Measurements from ENCODE around the gene RPS13.
"Not testable (repeated sequence)": the region's sequence is repeated elsewhere in the genome, so short reads cannot be mapped to it uniquely, and the experiment has no call there.

The RPS13 gene

DNA sequence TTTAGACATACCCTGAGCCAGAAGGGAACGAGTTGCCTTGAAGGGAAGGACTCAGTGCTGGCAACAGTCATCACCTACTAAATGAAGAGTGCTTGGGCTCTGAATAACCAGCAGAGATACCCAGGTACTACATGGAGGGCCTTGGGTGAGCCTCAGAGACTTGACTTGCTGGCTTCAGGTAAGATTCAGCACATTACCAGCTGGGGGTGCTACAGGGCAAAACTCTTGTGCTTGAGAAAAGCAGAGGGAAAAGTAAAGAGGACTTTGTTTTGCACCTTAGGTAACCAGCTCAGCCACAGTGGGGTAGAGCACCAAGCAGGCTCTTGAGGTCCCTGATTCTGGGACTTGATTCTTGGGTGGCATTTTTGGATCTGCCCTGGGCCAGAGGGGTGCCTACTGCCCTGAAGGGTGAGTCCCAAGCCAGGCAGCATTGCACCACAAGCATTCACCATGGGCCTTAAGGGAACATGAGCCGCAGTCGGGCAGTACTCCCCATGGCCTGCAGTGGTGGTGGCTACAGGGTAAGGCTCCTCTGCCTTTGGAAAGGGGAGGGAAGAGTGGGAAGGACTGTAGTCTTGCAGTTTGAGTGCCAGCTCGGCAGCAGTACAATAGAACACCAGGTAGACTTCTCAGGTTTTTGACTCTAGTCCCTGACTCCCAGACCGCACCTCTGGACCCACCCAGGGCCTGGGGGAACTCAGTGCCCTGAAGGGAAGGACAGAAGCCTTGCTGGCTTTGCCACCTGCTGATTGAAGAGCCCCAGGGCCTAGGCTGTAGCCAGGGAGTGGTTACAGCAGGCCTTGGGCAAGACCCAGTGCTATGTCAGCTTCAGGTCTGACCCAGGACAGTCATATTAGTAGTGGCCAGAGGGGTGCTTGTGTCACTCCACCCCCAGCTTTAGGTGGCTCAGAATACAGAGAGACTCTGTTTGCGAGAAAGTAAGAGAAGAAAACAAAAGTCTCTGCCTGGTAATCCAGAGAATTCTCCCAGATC lies 40.5 kb downstream of the RPS13 start:
- DNase-seq (ENCODE audit: low spot score): no peak

DNA sequence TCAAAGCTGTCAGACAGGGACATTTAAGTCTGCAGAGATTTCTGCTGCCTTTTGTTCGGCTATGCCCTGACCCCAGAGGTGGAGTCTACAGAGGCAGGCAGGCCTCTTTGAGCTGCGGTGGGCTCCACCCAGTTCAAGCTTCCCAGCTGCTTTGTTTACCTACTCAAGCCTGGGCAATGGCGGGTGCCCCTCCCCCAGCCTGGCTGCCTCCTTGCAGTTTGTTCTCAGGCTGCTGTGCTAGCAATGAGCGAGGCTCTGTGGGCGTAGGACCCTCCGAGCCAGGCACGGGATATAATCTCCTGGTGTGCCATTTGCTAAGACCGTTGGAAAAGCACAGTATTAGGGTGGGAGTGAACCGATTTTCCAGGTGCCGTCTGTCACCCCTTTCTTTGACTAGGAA lies 43.4 kb downstream of the RPS13 start:
- not testable (repeated sequence) for DNase-seq (ENCODE audit: low spot score)

DNA sequence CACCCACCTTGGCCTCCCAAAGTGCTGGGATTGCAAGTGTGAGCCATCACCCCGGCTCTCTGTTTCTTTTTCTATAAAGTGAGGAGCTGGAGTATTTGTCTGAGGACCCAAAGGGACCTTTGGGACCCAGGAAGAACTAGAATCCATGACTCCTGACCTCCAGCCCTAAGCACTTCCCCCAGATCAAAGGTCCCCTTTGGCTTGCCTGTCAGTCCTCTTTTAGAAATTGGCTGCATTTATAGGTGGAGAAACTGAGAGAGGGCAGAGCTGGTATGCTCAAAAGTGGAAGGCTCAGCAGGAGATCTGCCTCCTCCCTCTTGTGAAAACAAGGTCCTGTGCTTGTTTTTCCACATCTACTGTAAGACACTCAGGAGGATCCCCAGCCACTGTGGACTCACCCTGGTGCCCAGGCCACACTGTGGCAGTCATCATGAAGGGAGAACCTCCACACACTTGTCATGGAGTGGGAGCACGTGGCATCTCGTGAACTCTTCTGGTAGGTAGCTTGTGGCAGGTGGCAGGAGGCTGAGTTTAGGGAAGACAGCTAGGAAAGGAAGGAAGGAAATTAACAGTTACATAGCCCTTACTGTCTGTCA lies 50.9 kb downstream of the RPS13 start:
- no peak for DNase-seq (ENCODE audit: low spot score)

DNA sequence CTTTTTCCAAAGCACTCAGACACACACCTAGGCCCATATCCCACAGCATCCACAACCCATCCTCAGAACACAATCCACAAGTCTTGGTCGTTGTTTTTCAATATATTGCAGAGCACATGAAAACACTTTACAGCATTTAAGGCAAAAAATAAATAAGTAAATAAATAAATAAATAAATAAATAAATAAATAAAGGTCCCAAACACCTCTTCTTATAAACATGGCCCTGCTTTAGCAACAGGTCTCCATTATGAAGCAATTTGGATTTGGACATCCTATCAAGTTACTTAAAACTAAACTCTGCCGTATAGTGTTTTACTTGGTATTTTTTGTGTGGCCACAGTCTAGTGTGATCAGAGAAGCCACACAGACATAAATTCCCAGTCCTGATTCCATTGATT lies 52.5 kb downstream of the RPS13 start:
- DNase-seq (ENCODE audit: low spot score): no peak

Data from AG20443 (cell line).